HEK293 (cell line): ENCODE results near the gene GAL3ST1.

Experiments
- CTCF ChIA-PET: fragments of 350-600 bp; formaldehyde crosslinking; extraction: SDS; loops from one replicate; lab custom pipeline; 2021; ENCODE audit warnings: antibody characterized with exemption; lab: Yijun Ruan, JAX
- POLR2A ChIA-PET: fragments of 300-600 bp; formaldehyde crosslinking; extraction: SDS; loops from one replicate; lab custom pipeline; 2020; ENCODE audit warnings: antibody characterized with exemption, inconsistent platforms; lab: Yijun Ruan, JAX
- H3K27ac ChIP-seq: fragments of 200-500 bp; sonication (Bioruptor generic); 2 replicates; pipeline ENCODE4 v1.5.1; 2014; ENCODE audit warnings: low read depth, low read length, control low read depth, inconsistent platforms; ENCODE audit errors: extremely low read depth
- H3K36me3 ChIP-seq, 2 experiments: fragments of 200-500 bp in 1 of 2; sonication (Bioruptor generic) in 1 of 2; 1 replicate in 1 of 2; 2 replicates in 1 of 2; pipeline ENCODE4 v1.5.1; 2014 to 2017; ENCODE audit warnings: inconsistent platforms in 2 of 2, low read length in 2 of 2; ENCODE audit not compliant: control insufficient read depth in 2 of 2, insufficient read depth in 1 of 2
- H3K4me1 ChIP-seq: fragments of 200-500 bp; sonication (Bioruptor generic); 2 replicates; pipeline ENCODE4 v1.5.1; 2014; ENCODE audit warnings: mild to moderate bottlenecking, low read length, inconsistent platforms; ENCODE audit not compliant: control insufficient read depth, insufficient read depth
- H3K4me3 ChIP-seq: 2 replicates; pipeline ENCODE4 v1.5.1; 2011; ENCODE audit warnings: low read depth, mild to moderate bottlenecking, control low read depth, low read length, moderate library complexity
- H3K9me3 ChIP-seq: fragments of 200-500 bp; sonication (Bioruptor generic); 2 replicates; pipeline ENCODE4 v1.5.1; 2014; ENCODE audit warnings: low read depth, low read length, inconsistent platforms; ENCODE audit not compliant: control insufficient read depth, insufficient read depth
- GLI2 ChIP-seq: fragments of 450-650 bp; formaldehyde crosslinking; IDR thresholded peaks from 2 replicates; pipeline ENCODE4; 2017; ENCODE audit warnings: missing biosample characterization, missing genetic modification characterization, low read depth, borderline replicate concordance
- HOXC10 ChIP-seq: sonication (generic); formaldehyde crosslinking; IDR thresholded peaks from 2 replicates; pipeline ENCODE4 v1.8.1; 2023; ENCODE audit warnings: mild to moderate bottlenecking, missing genetic modification reagents
- KLF17 ChIP-seq: fragments of 450-650 bp; formaldehyde crosslinking; IDR thresholded peaks from 2 replicates; pipeline ENCODE4 v1.5.1; 2016; ENCODE audit warnings: missing biosample characterization, missing genetic modification characterization
- PRDM1 ChIP-seq: fragments of 450-650 bp; formaldehyde crosslinking; IDR thresholded peaks from 2 replicates; pipeline ENCODE4; 2016; ENCODE audit warnings: missing biosample characterization, missing genetic modification characterization
- SCRT1 ChIP-seq: fragments of 450-650 bp; formaldehyde crosslinking; IDR thresholded peaks from 2 replicates; pipeline ENCODE4 v1.5.1; 2016; ENCODE audit warnings: missing biosample characterization, missing genetic modification characterization, borderline replicate concordance
- SCRT2 ChIP-seq: fragments of 450-650 bp; formaldehyde crosslinking; IDR thresholded peaks from 2 replicates; pipeline ENCODE4 v1.5.1; 2016; ENCODE audit warnings: missing biosample characterization, missing genetic modification characterization
- ZBTB11 ChIP-seq: fragments of 450-650 bp; formaldehyde crosslinking; conservative IDR thresholded peaks from 2 replicates; pipeline ENCODE4 v1.5.1; 2016; ENCODE audit warnings: low read depth, missing biosample characterization, missing genetic modification characterization
- ZBTB17 ChIP-seq: fragments of 450-650 bp; formaldehyde crosslinking; IDR thresholded peaks from 2 replicates; pipeline ENCODE4 v1.5.1; 2016; ENCODE audit warnings: missing biosample characterization, missing genetic modification characterization
- ZNF335 ChIP-seq: fragments of 450-650 bp; formaldehyde crosslinking; conservative IDR thresholded peaks from 2 replicates; pipeline ENCODE4 v1.5.1; 2016; ENCODE audit warnings: missing biosample characterization, missing genetic modification characterization
- ZNF341 ChIP-seq: fragments of 450-650 bp; formaldehyde crosslinking; IDR thresholded peaks from 2 replicates; pipeline ENCODE4; 2016; ENCODE audit warnings: low read depth, missing biosample characterization, missing genetic modification characterization
- ZNF366 ChIP-seq: fragments of 450-650 bp; formaldehyde crosslinking; conservative IDR thresholded peaks from 2 replicates; pipeline ENCODE4 v1.5.1; 2016; ENCODE audit warnings: missing biosample characterization, missing genetic modification characterization
- ZNF426 ChIP-seq: fragments of 450-650 bp; formaldehyde crosslinking; IDR thresholded peaks from 2 replicates; pipeline ENCODE4 v1.5.1; 2017; ENCODE audit warnings: missing biosample characterization, missing genetic modification characterization, mild to moderate bottlenecking, inconsistent platforms, moderate library complexity
- ZNF501 ChIP-seq: fragments of 450-650 bp; formaldehyde crosslinking; IDR thresholded peaks from 2 replicates; pipeline ENCODE4 v1.5.1; 2016; ENCODE audit warnings: missing biosample characterization, missing genetic modification characterization
- ZNF610 ChIP-seq: fragments of 450-650 bp; formaldehyde crosslinking; IDR thresholded peaks from 2 replicates; pipeline ENCODE4 v1.5.1; 2016; ENCODE audit warnings: missing biosample characterization, missing genetic modification characterization, borderline replicate concordance
- ZNF624 ChIP-seq: fragments of 450-650 bp; formaldehyde crosslinking; IDR thresholded peaks from 2 replicates; pipeline ENCODE4 v1.5.1; 2017; ENCODE audit warnings: missing biosample characterization, missing genetic modification characterization
- ZNF639 ChIP-seq: fragments of 450-650 bp; formaldehyde crosslinking; IDR thresholded peaks from 2 replicates; pipeline ENCODE4 v1.5.1; 2016; ENCODE audit warnings: missing biosample characterization, missing genetic modification characterization
- ZNF704 ChIP-seq: fragments of 450-650 bp; formaldehyde crosslinking; IDR thresholded peaks from 2 replicates; pipeline ENCODE4 v1.5.1; 2016; ENCODE audit warnings: missing biosample characterization, missing genetic modification characterization
- TF ChIP-seq, protein P1 (sequence below): fragments of 450-650 bp; formaldehyde crosslinking; IDR thresholded peaks from 2 replicates; pipeline ENCODE4 v1.5.1; 2017; ENCODE audit warnings: missing biosample characterization, missing genetic modification characterization
- TF ChIP-seq, protein P2 (sequence below): fragments of 450-650 bp; formaldehyde crosslinking; IDR thresholded peaks from 2 replicates; pipeline ENCODE4 v1.5.1; 2017; ENCODE audit warnings: missing biosample characterization, mild to moderate bottlenecking, missing genetic modification characterization, moderate library complexity
- TF ChIP-seq, protein P3 (sequence below): fragments of 450-650 bp; formaldehyde crosslinking; IDR thresholded peaks from 2 replicates; pipeline ENCODE4 v1.5.1; 2016; ENCODE audit warnings: missing biosample characterization, missing genetic modification characterization

The GAL3ST1 gene

GRCh38 chr22:30610299-30610698 lies 35.8 kb upstream of the GAL3ST1 start (continued):
- TF ChIP-seq ZBTB11 = no peak
- TF ChIP-seq ZNF704 (tag by site-specific recombination) = no peak
- TF ChIP-seq ZNF610 = no peak
- no peak for TF ChIP-seq ZNF624 (tag by site-specific recombination)
- TF ChIP-seq ZNF341 (tag by site-specific recombination) = no peak
- no peak for TF ChIP-seq ZNF501 (tag by site-specific recombination)

GRCh38 chr22:30609260-30610185 lies 35.1 kb upstream of the GAL3ST1 start:
- H3K4me3 ChIP-seq = no peak overlapping the region
- CTCF ChIA-PET = interaction anchor here (0.6 to 1.5 kb wide), 7 partner anchors 9 to 214 kb away, joined by 3 to 11 read pairs (median 3); no protein-coding TSS in a partner anchor
- POLR2A ChIA-PET = interaction anchor here (0.7 to 1.1 kb wide), 2 partner anchors 15 to 25 kb away, joined by 3 to 4 read pairs; no protein-coding TSS in a partner anchor
- H3K27ac ChIP-seq = no peak overlapping the region
- H3K4me1 ChIP-seq = no peaks in the 10 kb centered on the region
- no peaks in the 10 kb centered on the region for H3K9me3 ChIP-seq
- H3K36me3 ChIP-seq = peaks cover 0 to 3% of the 10 kb centered on the region in 2 experiments; a peak in 1 of 3 replicates
- TF ChIP-seq, protein P1, sequence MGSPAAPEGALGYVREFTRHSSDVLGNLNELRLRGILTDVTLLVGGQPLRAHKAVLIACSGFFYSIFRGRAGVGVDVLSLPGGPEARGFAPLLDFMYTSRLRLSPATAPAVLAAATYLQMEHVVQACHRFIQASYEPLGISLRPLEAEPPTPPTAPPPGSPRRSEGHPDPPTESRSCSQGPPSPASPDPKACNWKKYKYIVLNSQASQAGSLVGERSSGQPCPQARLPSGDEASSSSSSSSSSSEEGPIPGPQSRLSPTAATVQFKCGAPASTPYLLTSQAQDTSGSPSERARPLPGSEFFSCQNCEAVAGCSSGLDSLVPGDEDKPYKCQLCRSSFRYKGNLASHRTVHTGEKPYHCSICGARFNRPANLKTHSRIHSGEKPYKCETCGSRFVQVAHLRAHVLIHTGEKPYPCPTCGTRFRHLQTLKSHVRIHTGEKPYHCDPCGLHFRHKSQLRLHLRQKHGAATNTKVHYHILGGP (tag by site-specific recombination) = no peak
- TF ChIP-seq ZBTB17 (tag by site-specific recombination) (0 out of 2 replicates have a peak, but pooled peaks have one; percentile 14), ZNF366 (tag by site-specific recombination) (0 out of 2 replicates have a peak, but pooled peaks have one; percentile 28), ZNF426 (tag by site-specific recombination) (no peak), PRDM1 (tag by site-specific recombination) (peak; percentile 73), GLI2 (no peak), HOXC10 (CRISPR knock-in tag) (no peak), ZNF639 (tag by site-specific recombination) (no peak), KLF17 (tag by site-specific recombination) (peak; percentile 71), ZNF335 (tag by site-specific recombination) (0 out of 2 replicates have a peak, but pooled peaks have one; percentile 16), SCRT2 (tag by site-specific recombination) (peak; percentile 65), SCRT1 (0 out of 2 replicates have a peak, but pooled peaks have one; percentile 32)
- TF ChIP-seq, protein P2, sequence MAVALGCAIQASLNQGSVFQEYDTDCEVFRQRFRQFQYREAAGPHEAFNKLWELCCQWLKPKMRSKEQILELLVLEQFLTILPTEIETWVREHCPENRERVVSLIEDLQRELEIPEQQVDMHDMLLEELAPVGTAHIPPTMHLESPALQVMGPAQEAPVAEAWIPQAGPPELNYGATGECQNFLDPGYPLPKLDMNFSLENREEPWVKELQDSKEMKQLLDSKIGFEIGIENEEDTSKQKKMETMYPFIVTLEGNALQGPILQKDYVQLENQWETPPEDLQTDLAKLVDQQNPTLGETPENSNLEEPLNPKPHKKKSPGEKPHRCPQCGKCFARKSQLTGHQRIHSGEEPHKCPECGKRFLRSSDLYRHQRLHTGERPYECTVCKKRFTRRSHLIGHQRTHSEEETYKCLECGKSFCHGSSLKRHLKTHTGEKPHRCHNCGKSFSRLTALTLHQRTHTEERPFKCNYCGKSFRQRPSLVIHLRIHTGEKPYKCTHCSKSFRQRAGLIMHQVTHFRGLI (tag by site-specific recombination) = 0 out of 2 replicates have a peak, but pooled peaks have one; percentile 24
- TF ChIP-seq, protein P3, sequence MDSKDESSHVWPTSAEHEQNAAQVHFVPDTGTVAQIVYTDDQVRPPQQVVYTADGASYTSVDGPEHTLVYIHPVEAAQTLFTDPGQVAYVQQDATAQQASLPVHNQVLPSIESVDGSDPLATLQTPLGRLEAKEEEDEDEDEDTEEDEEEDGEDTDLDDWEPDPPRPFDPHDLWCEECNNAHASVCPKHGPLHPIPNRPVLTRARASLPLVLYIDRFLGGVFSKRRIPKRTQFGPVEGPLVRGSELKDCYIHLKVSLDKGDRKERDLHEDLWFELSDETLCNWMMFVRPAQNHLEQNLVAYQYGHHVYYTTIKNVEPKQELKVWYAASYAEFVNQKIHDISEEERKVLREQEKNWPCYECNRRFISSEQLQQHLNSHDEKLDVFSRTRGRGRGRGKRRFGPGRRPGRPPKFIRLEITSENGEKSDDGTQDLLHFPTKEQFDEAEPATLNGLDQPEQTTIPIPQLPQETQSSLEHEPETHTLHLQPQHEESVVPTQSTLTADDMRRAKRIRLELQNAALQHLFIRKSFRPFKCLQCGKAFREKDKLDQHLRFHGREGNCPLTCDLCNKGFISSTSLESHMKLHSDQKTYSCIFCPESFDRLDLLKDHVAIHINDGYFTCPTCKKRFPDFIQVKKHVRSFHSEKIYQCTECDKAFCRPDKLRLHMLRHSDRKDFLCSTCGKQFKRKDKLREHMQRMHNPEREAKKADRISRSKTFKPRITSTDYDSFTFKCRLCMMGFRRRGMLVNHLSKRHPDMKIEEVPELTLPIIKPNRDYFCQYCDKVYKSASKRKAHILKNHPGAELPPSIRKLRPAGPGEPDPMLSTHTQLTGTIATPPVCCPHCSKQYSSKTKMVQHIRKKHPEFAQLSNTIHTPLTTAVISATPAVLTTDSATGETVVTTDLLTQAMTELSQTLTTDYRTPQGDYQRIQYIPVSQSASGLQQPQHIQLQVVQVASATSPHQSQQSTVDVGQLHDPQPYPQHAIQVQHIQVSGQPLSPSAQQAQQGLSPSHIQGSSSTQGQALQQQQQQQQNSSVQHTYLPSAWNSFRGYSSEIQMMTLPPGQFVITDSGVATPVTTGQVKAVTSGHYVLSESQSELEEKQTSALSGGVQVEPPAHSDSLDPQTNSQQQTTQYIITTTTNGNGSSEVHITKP (tag by site-specific recombination) = no peak
